ENCODE data around the gene LMOD1.

- TF ChIP-seq ARNTL (CRISPR knock-in tag; IDR thresholded peaks at IDR 0.05; ENCODE audit: borderline replicate concordance, low read depth): no peak
- TF ChIP-seq ZFP3 (CRISPR knock-in tag; IDR thresholded peaks at IDR 0.05): no peak
- TF ChIP-seq RARB (CRISPR knock-in tag; IDR thresholded peaks at IDR 0.05): no peak
- TF ChIP-seq TSHZ2 (CRISPR knock-in tag; IDR thresholded peaks at IDR 0.05): no peak
- no peak for TF ChIP-seq ISL1 (CRISPR knock-in tag; IDR thresholded peaks at IDR 0.05)
- TF ChIP-seq CREB5 (CRISPR knock-in tag; IDR thresholded peaks at IDR 0.05; ENCODE audit: low read depth): no peak
- TF ChIP-seq TOX (CRISPR knock-in tag; IDR thresholded peaks at IDR 0.05; ENCODE audit: borderline replicate concordance): no peak
- no peak for TF ChIP-seq POU6F1 (CRISPR knock-in tag; IDR thresholded peaks at IDR 0.05; ENCODE audit: borderline replicate concordance, low read depth)
- TF ChIP-seq ZFP30 (CRISPR knock-in tag; IDR thresholded peaks at IDR 0.05): no peak
- no peak for TF ChIP-seq CSDC2 (CRISPR knock-in tag; IDR thresholded peaks at IDR 0.05)
- TF ChIP-seq ESRRG (CRISPR knock-in tag; IDR thresholded peaks at IDR 0.05): no peak
- no peak for TF ChIP-seq OSR1 (CRISPR knock-in tag; IDR thresholded peaks at IDR 0.05)
- TF ChIP-seq BACH2 (CRISPR knock-in tag; IDR thresholded peaks at IDR 0.05; ENCODE audit: borderline replicate concordance): no peak
- TF ChIP-seq PPARA (CRISPR knock-in tag; IDR thresholded peaks at IDR 0.05; ENCODE audit: borderline replicate concordance): no peak
Measured at GRCh38 chr1:201900476-201900875, 45.9 kb downstream of the LMOD1 start.
